Activated B cell treated with CpG ODN at 0.5 μM for 24 hours (primary cell): ENCODE data around the gene ENKD1. TPM values are rescaled to one million over a fixed set of nuclear protein-coding genes. Genes with fewer than 3 reads are reported as not detected.

Experiments
- ATAC-seq: fragments of 200-7000 bp; cut with Tn5 transposase; one replicate; pipeline ENCODE4 v1.10.0; 2021; ENCODE audit warnings: low read depth, mild to moderate bottlenecking, moderate library complexity
- CTCF ChIA-PET: fragments of 350-600 bp; sonication (Branson Sonifier 250); formaldehyde crosslinking; loops from one replicate; lab custom pipeline; 2021; ENCODE audit warnings: antibody characterized with exemption; lab: Charles Lee
- POLR2A ChIA-PET: fragments of 350-600 bp; sonication (Branson Sonifier 250); formaldehyde crosslinking; loops from one replicate; lab custom pipeline; 2021; ENCODE audit warnings: antibody characterized with exemption; lab: Charles Lee
- DNase-seq: peaks from one replicate; pipeline ENCODE4 v3.0.0; 2022
- H3K27ac Mint-ChIP-seq: one replicate; pipeline ENCODE4 v1.8.0; 2020; ENCODE audit warnings: mixed read lengths
- H3K27me3 Mint-ChIP-seq: one replicate; pipeline ENCODE4 v1.8.0; 2021; ENCODE audit warnings: mixed read lengths
- H3K36me3 Mint-ChIP-seq: one replicate; pipeline ENCODE4 v1.8.0; 2021; ENCODE audit warnings: low read depth, mixed read lengths
- H3K4me1 Mint-ChIP-seq: one replicate; pipeline ENCODE4 v1.8.0; 2021; ENCODE audit warnings: mixed read lengths
- H3K4me3 Mint-ChIP-seq: one replicate; pipeline ENCODE4 v1.8.0; 2020; ENCODE audit warnings: mild to moderate bottlenecking, mixed read lengths
- H3K9me3 Mint-ChIP-seq: one replicate; pipeline ENCODE4 v1.8.0; 2020; ENCODE audit warnings: mixed read lengths
- intact Hi-C: fragments of 100-400 bp; cut with micrococcal nuclease; formaldehyde crosslinking; loops from one replicate; pipeline ENCODE4 v1.15.1; 2024
- total RNA-seq: library from RNA; stranded (reverse); gene quantifications from 2 replicates; pipeline ENCODE4 v1.2.3, GENCODE V29; 2022
- TF ChIP-seq, protein P1 (sequence below): fragments of 200-600 bp; IDR thresholded peaks from one replicate; pipeline ENCODE4 v1.8.0; 2022; ENCODE audit warnings: antibody characterized with exemption, mild to moderate bottlenecking

The ENKD1 gene
- total RNA-seq, 1 donor from 2014 or later, result 8.9 TPM

DNA sequence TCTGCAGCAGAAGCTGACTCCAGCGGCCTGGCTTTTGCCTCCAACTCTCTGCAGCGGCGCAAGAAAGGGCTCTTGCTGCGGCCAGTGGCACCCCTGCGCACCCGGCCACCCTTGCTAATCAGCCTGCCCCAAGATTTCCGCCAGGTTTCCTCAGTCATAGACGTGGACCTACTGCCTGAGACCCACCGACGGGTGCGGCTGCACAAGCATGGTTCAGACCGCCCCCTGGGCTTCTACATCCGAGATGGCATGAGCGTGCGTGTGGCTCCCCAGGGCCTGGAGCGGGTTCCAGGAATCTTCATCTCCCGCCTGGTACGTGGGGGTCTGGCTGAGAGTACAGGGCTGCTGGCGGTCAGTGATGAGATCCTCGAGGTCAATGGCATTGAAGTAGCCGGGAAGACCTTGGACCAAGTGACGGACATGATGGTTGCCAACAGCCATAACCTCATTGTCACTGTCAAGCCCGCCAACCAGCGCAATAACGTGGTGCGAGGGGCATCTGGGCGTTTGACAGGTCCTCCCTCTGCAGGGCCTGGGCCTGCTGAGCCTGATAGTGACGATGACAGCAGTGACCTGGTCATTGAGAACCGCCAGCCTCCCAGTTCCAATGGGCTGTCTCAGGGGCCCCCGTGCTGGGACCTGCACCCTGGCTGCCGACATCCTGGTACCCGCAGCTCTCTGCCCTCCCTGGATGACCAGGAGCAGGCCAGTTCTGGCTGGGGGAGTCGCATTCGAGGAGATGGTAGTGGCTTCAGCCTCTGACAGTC lies 4.5 kb downstream of the ENKD1 start:
- no peaks in the 10 kb centered on the region for H3K27me3 Mint-ChIP-seq
- TF ChIP-seq, protein P1, sequence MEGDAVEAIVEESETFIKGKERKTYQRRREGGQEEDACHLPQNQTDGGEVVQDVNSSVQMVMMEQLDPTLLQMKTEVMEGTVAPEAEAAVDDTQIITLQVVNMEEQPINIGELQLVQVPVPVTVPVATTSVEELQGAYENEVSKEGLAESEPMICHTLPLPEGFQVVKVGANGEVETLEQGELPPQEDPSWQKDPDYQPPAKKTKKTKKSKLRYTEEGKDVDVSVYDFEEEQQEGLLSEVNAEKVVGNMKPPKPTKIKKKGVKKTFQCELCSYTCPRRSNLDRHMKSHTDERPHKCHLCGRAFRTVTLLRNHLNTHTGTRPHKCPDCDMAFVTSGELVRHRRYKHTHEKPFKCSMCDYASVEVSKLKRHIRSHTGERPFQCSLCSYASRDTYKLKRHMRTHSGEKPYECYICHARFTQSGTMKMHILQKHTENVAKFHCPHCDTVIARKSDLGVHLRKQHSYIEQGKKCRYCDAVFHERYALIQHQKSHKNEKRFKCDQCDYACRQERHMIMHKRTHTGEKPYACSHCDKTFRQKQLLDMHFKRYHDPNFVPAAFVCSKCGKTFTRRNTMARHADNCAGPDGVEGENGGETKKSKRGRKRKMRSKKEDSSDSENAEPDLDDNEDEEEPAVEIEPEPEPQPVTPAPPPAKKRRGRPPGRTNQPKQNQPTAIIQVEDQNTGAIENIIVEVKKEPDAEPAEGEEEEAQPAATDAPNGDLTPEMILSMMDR, result no peak
- no peaks in the 10 kb centered on the region for H3K9me3 Mint-ChIP-seq
- H3K27ac Mint-ChIP-seq, result no peak overlapping the region
- CTCF ChIA-PET, result interaction anchor here (0.9 to 2.0 kb wide), 2 partner anchors 10 to 141 kb away, joined by 4 to 5 read pairs; no protein-coding TSS in a partner anchor
- H3K4me1 Mint-ChIP-seq, result peaks cover 35% of the 10 kb centered on the region
- H3K36me3 Mint-ChIP-seq, result peaks cover 14% of the 10 kb centered on the region
- intact Hi-C loops, result loop anchor here (2.0 to 10.0 kb wide), 5 partner anchors 185 to 573 kb away; partner anchors contain the start of genes B3GNT9, CENPT, ESRP2 and FBXL8
- H3K4me3 Mint-ChIP-seq, result peak overlapping the region; percentile 94
- POLR2A ChIA-PET, result interaction anchor here (0.6 to 1.1 kb wide), 3 partner anchors 125 to 448 kb away, joined by 3 to 4 read pairs (median 3); partner anchors contain the start of gene RIPOR1
- ATAC-seq (no peak), DNase-seq (no peak)

DNA sequence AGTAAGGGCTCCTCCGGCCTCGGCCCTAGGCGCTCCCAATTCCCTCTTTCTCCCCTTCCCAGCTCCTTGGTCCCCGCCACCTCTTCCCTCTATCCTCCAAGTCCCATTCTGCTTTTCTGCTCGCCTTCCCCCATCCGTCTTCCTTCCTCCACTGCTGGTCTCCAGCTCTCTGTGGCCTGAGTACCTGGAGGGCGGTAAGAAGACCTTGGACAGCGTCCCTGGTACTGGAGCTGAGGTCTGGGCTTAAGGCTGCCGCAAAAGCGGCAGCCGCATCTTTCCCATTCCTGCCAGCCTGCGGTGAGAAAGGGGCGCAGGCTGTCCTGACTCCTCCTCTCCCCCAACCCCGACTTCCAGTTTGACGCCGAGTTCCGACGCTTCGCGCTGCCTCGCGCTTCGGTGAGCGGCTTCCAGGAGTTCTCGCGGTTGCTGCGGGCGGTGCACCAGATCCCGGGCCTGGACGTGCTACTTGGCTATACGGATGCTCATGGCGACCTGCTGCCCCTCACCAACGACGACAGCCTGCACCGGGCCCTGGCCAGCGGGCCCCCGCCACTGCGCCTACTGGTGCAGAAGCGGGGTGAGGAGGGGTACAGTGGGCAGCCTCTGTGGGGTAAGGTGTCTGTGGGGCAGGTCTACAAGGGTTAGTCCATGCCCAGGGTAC lies 5.3 kb downstream of the ENKD1 start:
- Mint-ChIP-seq H3K36me3 (peaks cover 21% of the 10 kb centered on the region), H3K9me3 (no peaks in the 10 kb centered on the region), H3K4me3 (peak overlapping the region; percentile 94), H3K27me3 (no peaks in the 10 kb centered on the region), H3K4me1 (peaks cover 29% of the 10 kb centered on the region), H3K27ac (peak overlapping the region; percentile 82)
- POLR2A ChIA-PET, result interaction anchor here (0.6 to 3.6 kb wide), 11 partner anchors 15 to 1412 kb away, joined by 3 to 32 read pairs (median 5); partner anchors contain the start of genes CARMIL2, CTCF, GFOD2 and RIPOR1
- intact Hi-C loops, result loop anchor here (2.0 to 10.0 kb wide), 5 partner anchors 186 to 574 kb away; partner anchors contain the start of genes B3GNT9, CENPT, ESRP2 and FBXL8
- no peak for DNase-seq
- no peak for ATAC-seq
- CTCF ChIA-PET, result interaction anchor here (1.6 to 2.0 kb wide), 4 partner anchors 8 to 180 kb away, joined by 4 to 5 read pairs (median 4); partner anchors contain the start of gene ATP6V0D1
- TF ChIP-seq, protein P1, result no peak

DNA sequence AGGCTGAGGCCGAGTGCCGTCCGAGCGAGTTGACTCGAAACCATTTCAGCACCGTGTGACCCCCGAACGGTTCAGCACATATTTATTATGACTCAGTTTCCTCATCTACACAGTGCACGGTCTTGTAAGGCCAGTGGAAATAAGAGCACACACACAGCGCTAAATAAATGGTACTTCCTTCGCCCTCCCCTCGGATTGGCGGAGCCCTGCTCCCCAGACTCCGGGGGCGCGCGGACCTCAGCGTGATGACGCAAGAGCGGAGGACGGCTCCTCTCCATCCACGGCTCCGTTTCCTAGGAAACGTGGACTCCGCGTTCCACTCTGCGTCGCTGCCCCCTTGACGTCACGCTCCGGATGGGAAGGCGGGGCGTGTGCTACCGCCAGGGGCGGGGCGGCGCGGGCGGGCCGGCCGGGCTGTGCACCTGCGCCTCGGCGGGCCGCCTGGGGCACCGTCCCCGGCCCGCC lies 6.0 kb downstream of the ENKD1 start, which contains the start of gene PARD6A:
Gene PARD6A (plus strand): TSS at position 397 of the 465 bp plus-strand sequence. CDS start 79 bp downstream, outside the sequence.
- Mint-ChIP-seq H3K27ac (peak within 1 kb of the TSS; percentile 94), H3K4me3 (peak within 1 kb of the TSS; percentile 94), H3K4me1 (peaks cover 28% of the 10 kb centered on the region), H3K36me3 (peaks cover 28% of the 10 kb centered on the region), H3K27me3 (no peaks in the 10 kb centered on the region), H3K9me3 (no peaks in the 10 kb centered on the region)
- TF ChIP-seq, protein P1, result no peak
- DNase-seq, result peak; percentile 87
- ChIA-PET POLR2A (interaction anchor here (0.6 to 3.6 kb wide), 27 partner anchors 10 to 413 kb away, joined by 3 to 32 read pairs (median 5); partner anchors contain the start of genes ATP6V0D1, CARMIL2, CTCF and FHOD1), CTCF (interaction anchor here (1.0 to 2.3 kb wide), 7 partner anchors 9 to 179 kb away, joined by 3 to 8 read pairs (median 4); partner anchors contain the start of genes ATP6V0D1 and CARMIL2)
- ATAC-seq, result peak; percentile 80
- intact Hi-C loops, result loop anchor here (1.0 to 10.0 kb wide), 11 partner anchors 15 to 574 kb away; partner anchors contain the start of genes ATP6V0D1, B3GNT9, CARMIL2 and CENPT

DNA sequence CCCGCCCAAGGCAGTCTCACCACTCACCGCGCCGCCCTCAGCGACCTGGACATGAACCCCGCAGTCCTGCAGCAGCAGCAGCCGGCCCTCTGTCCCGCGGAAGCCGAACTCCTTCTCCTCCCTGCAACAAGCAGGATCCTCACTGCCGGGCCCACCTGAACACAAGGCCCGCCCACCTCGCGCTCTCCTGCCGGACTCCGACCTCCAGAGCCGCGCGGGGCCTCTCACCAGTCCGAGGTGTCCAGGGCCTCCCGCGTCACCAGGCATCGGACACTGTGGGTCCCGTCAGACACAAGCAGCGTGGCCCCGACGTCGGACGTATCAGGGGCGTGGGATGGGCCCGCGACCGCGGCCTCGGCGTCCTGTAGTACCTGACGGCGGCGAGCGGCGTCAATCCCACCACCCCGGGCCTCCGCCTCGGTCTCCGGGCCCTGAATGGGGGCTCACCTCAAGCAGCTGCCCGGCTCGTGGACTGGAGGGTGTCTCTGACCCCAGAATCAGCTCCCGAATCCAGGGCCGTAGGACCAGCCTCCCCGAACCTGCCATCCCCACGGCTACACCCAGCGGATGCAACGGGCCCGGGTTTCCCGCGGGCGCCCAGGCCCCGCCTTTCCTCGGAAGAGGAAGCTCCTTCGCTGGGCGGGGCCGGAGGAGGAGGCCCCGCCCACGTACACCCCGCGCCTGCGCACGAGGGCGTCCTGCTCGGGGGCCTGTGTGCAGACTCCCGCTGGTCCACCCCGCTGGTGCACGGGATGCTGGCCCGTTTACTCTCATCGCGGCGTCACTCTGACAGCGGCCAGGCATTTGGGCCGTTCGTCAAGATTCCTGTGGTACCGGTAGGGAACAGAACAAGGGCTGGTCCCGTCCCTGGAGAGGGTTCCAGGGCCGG lies 6.6 kb downstream of the ENKD1 start, which contains the start of gene ACD:
Gene ACD (minus strand): TSS at position 586 of the 889 bp plus-strand sequence. CDS start 40 bp downstream, at position 546.
- intact Hi-C loops, result loop anchor here (1.0 to 10.0 kb wide), 11 partner anchors 15 to 575 kb away; partner anchors contain the start of genes ATP6V0D1, B3GNT9, CARMIL2 and CENPT
- ATAC-seq (peak; percentile 73), DNase-seq (peak; percentile 98)
- Mint-ChIP-seq H3K9me3 (no peaks in the 10 kb centered on the region), H3K27ac (peak within 1 kb of the TSS; percentile 94), H3K4me1 (peaks cover 26% of the 10 kb centered on the region), H3K27me3 (no peaks in the 10 kb centered on the region), H3K36me3 (peaks cover 34% of the 10 kb centered on the region), H3K4me3 (peak within 1 kb of the TSS; percentile 94)
- ChIA-PET POLR2A (interaction anchor here (0.6 to 3.6 kb wide), 28 partner anchors 9 to 425 kb away, joined by 3 to 32 read pairs (median 4); partner anchors contain the start of genes ATP6V0D1, CARMIL2, CTCF and FHOD1), CTCF (interaction anchor here (1.0 to 2.3 kb wide), 6 partner anchors 9 to 179 kb away, joined by 3 to 8 read pairs (median 4); partner anchors contain the start of genes ATP6V0D1 and CARMIL2)
- TF ChIP-seq, protein P1, result no peak
